Right forelimb (tissue), 1 donor: Measurements from ENCODE around the gene DNTT.

Experiments used
- DNase-seq: peaks from one replicate; pipeline ENCODE4 v3.0.0-alpha.2; 2018

The DNTT gene

GRCh38 chr10:96304230-96304629 is at the start of gene DNTT:
TSS of gene DNTT (plus strand) at chr10:96304434. CDS start at chr10:96304498, 64 bp downstream.
- no peak for DNase-seq

GRCh38 chr10:96254976-96255375 is 49.3 kb upstream of the DNTT start:
- no peak for DNase-seq

GRCh38 chr10:96255549-96256333 is 48.5 kb upstream of the DNTT start:
- no peak for DNase-seq

DNA sequence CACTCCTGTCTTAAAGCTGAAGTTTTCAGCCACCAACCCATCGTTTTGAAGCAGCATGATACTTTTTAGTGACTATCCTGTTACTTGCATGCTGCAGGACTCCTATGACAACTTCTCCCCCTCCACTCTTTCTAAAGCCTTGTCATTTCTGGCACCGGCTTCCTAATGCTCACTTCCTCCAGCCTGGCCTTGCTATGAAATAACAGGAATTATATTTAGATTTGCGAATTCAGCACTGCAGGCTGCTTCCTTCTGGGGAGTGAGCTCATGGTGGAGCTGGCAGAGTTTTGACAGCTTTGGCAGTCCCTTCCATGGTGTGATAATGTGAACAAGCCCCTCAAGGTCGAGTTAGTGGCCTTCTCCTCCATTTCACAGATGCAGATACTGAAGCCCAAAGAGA is 46.3 kb upstream of the DNTT start:
- DNase-seq: no peak

DNA sequence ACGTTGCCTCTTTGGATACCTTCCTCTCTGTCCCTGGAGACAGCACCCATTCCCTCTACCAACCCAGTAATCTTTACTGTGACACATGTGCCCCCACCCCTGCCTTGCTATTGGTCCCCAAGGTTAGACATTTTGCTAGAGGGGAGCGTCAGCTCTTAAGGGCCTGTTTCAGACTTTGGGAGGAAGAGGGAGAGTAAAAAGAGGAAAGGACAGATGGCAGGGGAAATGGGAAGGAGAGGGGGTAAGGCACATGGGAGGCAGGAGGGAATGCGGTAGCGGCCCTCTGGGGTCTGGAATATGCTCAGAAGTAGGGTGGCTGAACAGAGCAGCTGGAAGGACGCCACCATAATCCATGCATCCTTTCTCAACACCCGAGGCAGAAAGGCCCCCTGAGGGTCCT is 45.1 kb upstream of the DNTT start:
- no peak for DNase-seq

GRCh38 chr10:96260014-96260413 is 44.2 kb upstream of the DNTT start:
- no peak for DNase-seq

GRCh38 chr10:96261132-96261531 is 43.1 kb upstream of the DNTT start:
- DNase-seq: no peak

- no peak for DNase-seq
Measured at GRCh38 chr10:96261930-96262329, 42.3 kb upstream of the DNTT start.

DNA sequence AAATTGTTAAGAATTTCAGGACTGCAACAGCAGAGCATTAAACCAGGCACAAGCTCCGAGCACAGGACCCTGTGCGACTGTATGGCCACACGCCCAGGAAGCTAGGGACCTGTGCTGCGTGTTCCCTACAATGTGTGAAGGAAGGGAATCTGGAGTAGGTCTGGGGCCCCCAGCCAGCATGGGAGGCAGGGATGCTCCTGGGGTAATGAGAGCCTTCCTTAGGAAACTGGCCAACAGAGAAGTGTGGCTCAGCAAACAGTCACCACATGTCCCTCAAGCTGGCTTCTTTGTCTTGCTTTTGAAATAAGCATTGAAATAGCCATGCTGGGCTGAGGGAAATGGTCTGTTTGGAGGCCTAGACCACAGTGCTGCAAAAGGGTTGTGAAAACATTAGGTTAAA is 41.1 kb upstream of the DNTT start:
- DNase-seq: no peak

DNA sequence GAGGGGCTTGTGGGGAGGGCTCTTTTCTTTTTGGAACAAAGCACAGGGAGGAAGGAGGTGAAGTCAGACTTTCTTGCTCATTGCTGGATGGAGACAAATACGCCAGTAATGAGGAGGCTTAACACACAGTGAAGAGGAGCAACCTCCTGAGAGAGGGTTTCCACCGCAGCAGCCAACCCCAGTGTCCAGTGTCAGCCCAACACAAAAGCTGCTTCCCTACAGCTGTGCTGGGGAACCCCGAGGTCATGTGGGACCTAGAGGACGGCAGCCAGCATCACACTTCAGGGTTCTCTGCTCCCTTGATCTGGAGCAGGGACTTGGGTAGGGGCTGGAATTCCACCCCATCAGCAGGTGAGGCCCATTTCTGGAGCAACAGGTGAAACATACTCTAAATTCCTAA is 40.6 kb upstream of the DNTT start:
- DNase-seq: no peak

GRCh38 chr10:96264938-96265337 is 39.3 kb upstream of the DNTT start:
- DNase-seq: no peak

DNA sequence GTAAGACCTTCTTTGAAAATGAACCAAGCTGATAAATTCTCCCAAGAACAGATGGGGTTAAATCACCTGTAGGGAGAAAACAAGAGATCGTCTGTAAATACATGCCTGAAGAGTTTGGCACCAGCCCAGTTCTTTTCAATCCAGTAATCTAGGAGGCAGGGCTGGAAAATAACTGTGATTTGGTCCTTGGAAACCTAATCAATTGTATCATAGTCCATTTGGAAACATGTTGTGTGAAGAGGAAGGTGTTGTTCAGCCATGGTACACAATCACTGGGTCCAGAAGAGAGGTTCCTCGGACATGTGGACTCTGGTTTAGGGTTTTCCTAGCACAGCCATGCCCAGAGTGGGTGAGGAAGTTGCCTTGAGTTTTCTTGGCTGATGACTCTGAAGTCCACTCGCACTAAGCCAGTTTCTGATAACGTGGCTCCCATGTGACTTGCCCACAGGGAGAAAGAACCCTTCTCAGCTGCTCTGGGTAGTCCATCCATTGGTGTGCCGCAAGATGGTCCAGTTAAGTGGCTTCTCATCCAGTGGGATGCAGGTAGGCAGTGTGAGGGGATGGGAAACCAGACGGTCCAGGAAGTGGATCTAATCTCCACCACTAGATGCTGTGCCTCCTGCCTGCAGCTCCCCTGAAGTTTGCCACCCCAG is 38.0 kb upstream of the DNTT start:
- DNase-seq: no peak

- no peak for DNase-seq
Measured at GRCh38 chr10:96267234-96267705, 37.0 kb upstream of the DNTT start.

- no peak for DNase-seq
Measured at GRCh38 chr10:96268341-96268909, 35.8 kb upstream of the DNTT start.

DNA sequence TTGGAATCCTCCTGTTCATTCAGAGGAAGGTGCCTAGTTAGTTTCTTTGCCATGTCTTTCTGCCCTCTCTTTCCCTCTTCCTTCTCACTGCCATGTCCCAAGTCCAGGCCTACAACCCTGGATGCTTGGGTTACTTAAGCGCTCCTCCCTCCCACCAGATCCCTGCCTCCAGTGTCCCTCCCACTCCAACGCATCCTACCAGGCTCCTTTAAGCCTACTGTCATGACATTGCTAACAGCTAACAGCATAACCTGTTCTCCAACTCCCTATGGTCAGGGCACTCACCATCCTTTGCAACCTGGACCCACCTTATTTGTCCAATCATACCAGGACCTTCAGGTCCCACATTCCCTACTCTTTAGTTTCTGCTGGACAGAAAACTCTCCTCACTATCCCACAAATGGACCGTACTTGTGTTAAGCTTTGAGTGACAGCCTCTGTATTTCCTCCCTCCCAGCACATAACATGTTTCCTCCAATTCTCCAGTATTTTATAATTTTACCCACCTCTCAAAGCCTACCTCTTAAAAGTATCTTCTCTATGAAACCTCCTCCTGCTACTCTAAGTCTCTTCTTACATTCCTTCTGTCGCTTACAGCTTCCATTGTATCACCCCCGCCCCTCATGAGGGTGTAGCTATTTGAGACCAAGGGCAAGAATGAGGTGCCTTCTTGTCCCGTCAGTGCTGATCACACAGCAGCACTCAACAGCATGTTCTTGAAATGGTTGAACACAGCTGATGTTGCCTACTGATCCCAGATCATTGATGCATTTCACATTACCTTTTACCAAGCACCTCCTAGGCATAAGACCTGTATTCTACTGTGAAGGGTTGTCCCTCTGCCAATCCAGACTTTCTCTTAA is 34.6 kb upstream of the DNTT start:
- no peak for DNase-seq

GRCh38 chr10:96270571-96270970 is 33.7 kb upstream of the DNTT start:
- DNase-seq: no peak

DNA sequence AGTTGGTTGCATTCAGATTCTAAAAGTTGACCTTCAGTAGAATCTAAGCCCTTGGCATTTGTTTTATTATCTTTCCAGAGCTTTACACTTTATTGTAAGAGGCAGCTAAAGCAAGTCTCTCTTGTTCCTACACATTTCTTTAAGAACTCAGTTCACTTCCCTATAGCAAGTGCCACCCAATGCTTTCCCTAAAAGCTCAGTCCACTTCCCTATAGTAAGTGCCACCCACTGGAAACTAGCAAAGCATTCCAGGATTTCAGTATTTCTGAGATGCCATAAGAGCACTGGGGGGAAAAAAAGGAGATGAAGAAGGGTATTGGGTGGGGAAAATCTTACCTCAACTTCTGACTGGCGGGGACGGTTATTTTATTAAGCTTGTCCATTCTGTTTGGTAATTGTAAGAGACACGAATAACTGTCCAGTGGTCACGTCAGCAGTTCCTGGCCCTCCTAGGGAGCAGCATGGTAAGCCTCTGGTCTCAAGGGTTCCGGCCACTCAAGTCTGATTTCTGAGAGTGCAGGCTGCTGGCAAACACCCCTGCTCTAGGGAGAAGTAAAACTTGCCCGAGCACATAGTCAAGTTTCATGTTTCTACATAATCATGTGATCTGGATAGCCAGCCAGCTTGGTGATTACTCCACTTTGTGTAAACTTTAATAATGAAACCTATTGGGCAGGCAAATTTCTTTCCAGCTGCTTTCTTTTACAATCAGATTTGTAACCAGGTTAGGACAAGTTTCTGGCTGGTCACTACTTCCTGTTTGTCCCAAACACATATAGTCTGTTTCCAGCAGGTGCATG is 33.0 kb upstream of the DNTT start, which contains the start of gene BLNK:
Gene BLNK (minus strand): TSS at position 554 of the 800 bp plus-strand sequence. CDS start 171 bp downstream, at position 383.
- DNase-seq: no peak

- DNase-seq: no peak
Measured at GRCh38 chr10:96272316-96273280, 31.6 kb upstream of the DNTT start.

DNA sequence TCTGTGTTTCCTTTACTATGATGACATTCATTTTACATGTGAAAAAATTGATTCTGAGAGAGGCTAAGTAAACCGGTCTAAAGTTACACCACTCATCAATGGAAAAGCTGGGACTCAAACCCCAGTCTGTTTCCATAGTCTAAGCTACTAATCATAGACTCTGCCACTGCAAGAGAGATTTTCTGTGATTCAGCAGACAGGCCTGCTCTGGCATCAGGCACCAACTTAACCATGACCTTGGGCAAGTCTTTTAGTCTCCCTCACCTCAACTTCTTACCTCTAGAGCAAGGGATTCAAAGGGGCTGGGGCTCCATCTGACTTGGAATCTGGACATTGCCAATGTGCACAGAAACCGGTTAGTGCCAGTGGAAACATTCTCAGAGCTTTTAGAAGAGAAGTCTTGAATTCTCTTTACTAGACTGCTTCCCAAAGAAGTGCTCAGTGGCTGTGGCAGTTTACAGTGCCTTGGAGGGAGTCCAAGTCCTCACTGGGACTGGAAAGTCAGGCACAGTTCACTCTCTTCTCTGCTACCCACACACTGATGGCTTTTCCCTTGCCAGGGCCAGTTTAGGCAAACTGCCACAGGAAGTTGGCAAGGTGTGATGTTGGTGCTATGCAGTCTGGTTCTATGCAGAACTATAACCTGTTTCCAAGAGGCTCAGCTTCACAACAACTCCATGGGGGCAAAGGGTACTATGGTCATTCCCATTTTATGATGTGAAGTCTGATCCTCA is 28.4 kb upstream of the DNTT start:
- no peak for DNase-seq

DNA sequence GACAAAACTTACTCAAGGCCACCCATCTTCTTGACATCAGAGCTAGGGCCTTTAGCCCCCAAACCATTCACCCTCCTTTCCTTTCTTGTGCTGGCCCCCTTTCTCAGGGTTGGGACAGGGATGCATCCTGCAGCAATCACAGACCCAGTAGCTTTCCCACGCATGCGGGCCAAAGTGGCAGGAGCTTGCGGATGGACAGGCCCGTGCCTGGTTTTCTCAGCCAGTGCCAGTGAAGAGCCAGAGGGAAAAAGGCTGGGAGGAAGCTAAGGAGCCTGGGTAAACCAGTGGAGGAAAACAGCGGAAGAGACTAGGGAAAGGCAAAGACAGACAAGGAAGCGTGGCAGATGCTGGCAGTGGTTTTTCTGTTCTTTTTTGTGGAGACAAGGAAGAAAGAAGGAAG is 27.8 kb upstream of the DNTT start:
- no peak for DNase-seq
